CD14-positive monocyte (primary cell): ENCODE results near the gene TTBK1. TPM values are rescaled to one million over a fixed set of nuclear protein-coding genes. Genes with fewer than 3 reads are reported as not detected.

Experiments
- DNase-seq, 3 donors: peaks; one replicate each; pipeline ENCODE4 v3.0.0-alpha.2; 2011 to 2022
- H2AFZ ChIP-seq: 2 replicates; pipeline ENCODE4 v1.6.0; 2012; ENCODE audit warnings: mild to moderate bottlenecking, low read depth, low read length, inconsistent platforms; ENCODE audit not compliant: insufficient read depth, poor library complexity, severe bottlenecking
- H3K27ac ChIP-seq, 2 donors: 1 replicate in 1 of 2; 2 replicates in 1 of 2; pipeline ENCODE4 v1.5.1; 2012 to 2013; ENCODE audit warnings: low read length in 2 of 2, control low read depth in 1 of 2, inconsistent platforms in 1 of 2, low read depth in 1 of 2, mild to moderate bottlenecking in 1 of 2
- H3K27me3 ChIP-seq, 2 donors: one replicate each; pipeline versions ENCODE4 v1.6.0 to v1.6.1; 2011 to 2013; ENCODE audit warnings: low read length in 2 of 2; ENCODE audit not compliant: control insufficient read depth in 2 of 2, insufficient read depth in 2 of 2
- H3K36me3 ChIP-seq, 2 donors: replicated peaks in 1 of 2; 1 replicate in 1 of 2; 2 replicates in 1 of 2; pipeline versions ENCODE4 v1.5.1 to v1.6.1; 2012 to 2013; ENCODE audit warnings: low read length in 2 of 2, control low read depth in 1 of 2, inconsistent platforms in 1 of 2, mild to moderate bottlenecking in 1 of 2; ENCODE audit not compliant: insufficient read depth in 2 of 2, control insufficient read depth in 1 of 2
- H3K4me1 ChIP-seq, 2 donors: 1 replicate in 1 of 2; 2 replicates in 1 of 2; pipeline versions ENCODE4 v1.5.1 to v1.6.1; 2012 to 2013; ENCODE audit warnings: low read length in 2 of 2, control low read depth in 1 of 2, inconsistent platforms in 1 of 2, mild to moderate bottlenecking in 1 of 2, moderate library complexity in 1 of 2; ENCODE audit not compliant: insufficient read depth in 2 of 2, control insufficient read depth in 1 of 2
- H3K4me2 ChIP-seq: replicated peaks from 2 replicates; pipeline ENCODE3; 2012; ENCODE audit warnings: low read length, moderate library complexity, mild to moderate bottlenecking; ENCODE audit not compliant: poor library complexity, severe bottlenecking; ENCODE audit errors: extremely low read depth
- H3K4me3 ChIP-seq, 3 experiments: fragments of 200-600 bp in 1 of 3; sonication (generic) in 1 of 3; replicated peaks in 1 of 3; 1 replicate in 2 of 3; 2 replicates in 1 of 3; pipeline ENCODE4 v1.5.1; 2011 to 2013; ENCODE audit warnings: low read length in 3 of 3, mild to moderate bottlenecking in 3 of 3, control low read depth in 2 of 3, low read depth in 2 of 3, inconsistent platforms in 1 of 3, moderate library complexity in 1 of 3
- H3K79me2 ChIP-seq: 2 replicates; pipeline ENCODE4 v1.6.0; 2012; ENCODE audit warnings: mild to moderate bottlenecking, control low read depth, inconsistent platforms, low read length, moderate library complexity; ENCODE audit not compliant: insufficient read depth
- H3K9ac ChIP-seq: 2 replicates; pipeline ENCODE4 v1.6.0; 2017; ENCODE audit warnings: low read length, mild to moderate bottlenecking; ENCODE audit not compliant: insufficient read depth, poor library complexity, severe bottlenecking
- H3K9me3 ChIP-seq, 2 donors: replicated peaks in 1 of 2; 1 replicate in 1 of 2; 2 replicates in 1 of 2; pipeline versions ENCODE4 v1.5.1 to v1.6.1; 2012 to 2013; ENCODE audit warnings: low read length in 2 of 2, control low read depth in 1 of 2; ENCODE audit not compliant: control insufficient read depth in 1 of 2, insufficient read depth in 1 of 2
- H4K20me1 ChIP-seq: 2 replicates; pipeline ENCODE4 v1.6.0; 2012; ENCODE audit warnings: mild to moderate bottlenecking, low read length, control low read depth, moderate library complexity; ENCODE audit not compliant: insufficient read depth
- H3K27ac Mint-ChIP-seq, 7 donors: one replicate each; pipeline ENCODE4 v1.8.0; 2020; ENCODE audit warnings: mild to moderate bottlenecking in 7 of 7, mixed read lengths in 7 of 7, moderate library complexity in 6 of 7, inconsistent platforms in 2 of 7
- H3K27me3 Mint-ChIP-seq, 3 donors: one replicate each; pipeline ENCODE4 v1.8.0; 2021 to 2022; ENCODE audit warnings: low read depth in 3 of 3, mild to moderate bottlenecking in 3 of 3, mixed read lengths in 3 of 3, moderate library complexity in 3 of 3, inconsistent platforms in 1 of 3
- H3K36me3 Mint-ChIP-seq, 2 donors: one replicate each; pipeline ENCODE4 v1.8.0; 2020; ENCODE audit warnings: mixed read lengths in 2 of 2, inconsistent platforms in 1 of 2, mild to moderate bottlenecking in 1 of 2
- H3K4me1 Mint-ChIP-seq: one replicate; pipeline ENCODE4 v1.8.0; 2020; ENCODE audit warnings: mild to moderate bottlenecking, mixed read lengths
- H3K4me3 Mint-ChIP-seq, 2 donors: one replicate each; pipeline ENCODE4 v1.8.0; 2020; ENCODE audit warnings: mild to moderate bottlenecking in 2 of 2, mixed read lengths in 2 of 2, moderate library complexity in 1 of 2
- H3K9me3 Mint-ChIP-seq, 7 donors: one replicate each; pipeline ENCODE4 v1.8.0; 2020 to 2022; ENCODE audit warnings: mixed read lengths in 7 of 7, mild to moderate bottlenecking in 6 of 7, moderate library complexity in 6 of 7, inconsistent platforms in 2 of 7
- CTCF ChIP-seq: fragments of 200-600 bp; IDR thresholded peaks from one replicate; pipeline ENCODE4 v1.8.0; 2022; ENCODE audit warnings: antibody characterized with exemption, mild to moderate bottlenecking
- WGBS: methylation state at CpG from one replicate; pipeline ENCODE4 v1.1.5; 2013; ENCODE audit warnings: missing lambda C conversion rate; ENCODE audit not compliant: insufficient coverage; 5-methylcytosine and 5-hydroxymethylcytosine counted together
- intact Hi-C, 2 donors: fragments of 100-400 bp; cut with micrococcal nuclease; formaldehyde crosslinking; loops; one replicate each; pipeline versions ENCODE4 v1.15.0 to v1.15.1; 2023
- polyA plus RNA-seq, 3 donors: library from polyadenylated mRNA; depleted of rRNA in 1 of 3; unstranded in 2 of 3; stranded (reverse) in 1 of 3; fragments of 300-500 nt in 2 of 3; fragments of >200 nt in 1 of 3; fragmentation: Illumina TruSeq in 2 of 3; gene quantifications; 1 replicate in 2 of 3; 2 replicates in 1 of 3; pipeline ENCODE4 v1.2.3, GENCODE V29; 2012 to 2021

TTBK1 gene
- polyA plus RNA-seq, 3 donors = not detected

- no peaks in the 10 kb centered on the region for H3K36me3 Mint-ChIP-seq
- H4K20me1 ChIP-seq = no peaks in the 10 kb centered on the region
- H3K79me2 ChIP-seq = no peaks in the 10 kb centered on the region
- H3K4me3 ChIP-seq = no peak overlapping the region
- peaks cover 16 to 28% (median 20%) of the 10 kb centered on the region in 3 donors for H3K27me3 Mint-ChIP-seq
- peaks cover 52 to 71% of the 10 kb centered on the region in 2 donors for H3K27me3 ChIP-seq
- peaks cover under 1 to 3% of the 10 kb centered on the region in 2 donors for H3K4me1 ChIP-seq
- no peak overlapping the region for H3K27ac Mint-ChIP-seq
- DNase-seq = no peak
- no peak overlapping the region for H2AFZ ChIP-seq
- H3K9me3 ChIP-seq = peaks cover 0 to 6% of the 10 kb centered on the region in 2 donors
- peaks cover 4 to 10% (median 8%) of the 10 kb centered on the region in 7 donors for H3K9me3 Mint-ChIP-seq
- WGBS = 66% methylated on average over 2 of the region's 2 CpGs
- H3K27ac ChIP-seq = no peak overlapping the region
- H3K4me3 Mint-ChIP-seq = peak overlapping the region in 1 of 2 donors; percentile 58
- no peak overlapping the region for H3K9ac ChIP-seq
- intact Hi-C loops = loop anchor here in 1 of 2 donors (10.0 kb wide), 1 partner anchor 67 kb away; the partner anchor contains the start of gene SRF
- TF ChIP-seq CTCF = no peak
- H3K36me3 ChIP-seq = no peaks in the 10 kb centered on the region
- no peak overlapping the region for H3K4me2 ChIP-seq
- peaks cover 4% of the 10 kb centered on the region for H3K4me1 Mint-ChIP-seq
Measured at GRCh38 chr6:43241446-43241845, 1.8 kb upstream of the TTBK1 start.

GRCh38 chr6:43243664-43244321, 512 bp downstream of the TTBK1 start:
- DNase-seq = no peak
- Mint-ChIP-seq H3K4me3 (no peak overlapping the region), H3K9me3 (peaks cover 4 to 12% (median 5%) of the 10 kb centered on the region in 7 donors), H3K27ac (no peak overlapping the region), H3K36me3 (no peaks in the 10 kb centered on the region), H3K4me1 (peaks cover 19% of the 10 kb centered on the region), H3K27me3 (peaks cover 17 to 30% (median 25%) of the 10 kb centered on the region in 3 donors)
- H3K36me3 ChIP-seq = no peaks in the 10 kb centered on the region
- TF ChIP-seq CTCF = no peak
- H3K9ac ChIP-seq = no peak overlapping the region
- intact Hi-C loops = loop anchor here in 1 of 2 donors (10.0 kb wide), 1 partner anchor 69 kb away; the partner anchor contains the start of gene SRF
- H3K4me1 ChIP-seq = peaks cover 13 to 21% of the 10 kb centered on the region in 2 donors
- no peak overlapping the region for H3K4me3 ChIP-seq
- H3K4me2 ChIP-seq = no peak overlapping the region
- no peak overlapping the region for H3K27ac ChIP-seq
- peaks cover 0 to 6% of the 10 kb centered on the region in 2 donors for H3K9me3 ChIP-seq
- no peaks in the 10 kb centered on the region for H4K20me1 ChIP-seq
- H3K79me2 ChIP-seq = no peaks in the 10 kb centered on the region
- WGBS = 39% methylated on average over 36 of the region's 37 CpGs
- H3K27me3 ChIP-seq = peaks cover 46 to 70% of the 10 kb centered on the region in 2 donors
- H2AFZ ChIP-seq = no peak overlapping the region
